BE2C (cell line): ENCODE measurements around the gene UNC13C.

Source experiments
- DNase-seq: peaks from one replicate; pipeline ENCODE4 v3.0.0-alpha.2; 2020
- H3K27me3 ChIP-seq: fragments of 250-450 bp; sonication (Bioruptor Pico); 2 replicates; pipeline ENCODE4 v1.5.1; 2020; ENCODE audit warnings: mild to moderate bottlenecking
- H3K36me3 ChIP-seq: fragments of 250-450 bp; sonication (Bioruptor Pico); 2 replicates; pipeline ENCODE4 v1.5.1; 2020; ENCODE audit warnings: mild to moderate bottlenecking
- H3K4me1 ChIP-seq: fragments of 250-450 bp; sonication (Bioruptor Pico); 2 replicates; pipeline ENCODE4 v1.5.1; 2020
- H3K4me3 ChIP-seq: 2 replicates; pipeline ENCODE4 v1.5.1; 2011; ENCODE audit warnings: low read depth, low read length
- H3K9me3 ChIP-seq: fragments of 250-450 bp; sonication (Bioruptor Pico); 2 replicates; pipeline ENCODE4 v1.5.1; 2020
- CTCF ChIP-seq: IDR thresholded peaks from 2 replicates; pipeline ENCODE4 v1.5.1; 2012; ENCODE audit warnings: mild to moderate bottlenecking, low read depth, low read length

UNC13C gene

GRCh38 chr15:54088837-54089236, 110.6 kb downstream of the UNC13C start:
- Histone ChIP-seq H3K4me3 (no peak overlapping the region), H3K36me3 (no peaks in the 10 kb centered on the region), H3K9me3 (no peaks in the 10 kb centered on the region), H3K4me1 (no peaks in the 10 kb centered on the region), H3K27me3 (no peaks in the 10 kb centered on the region)
- no peak for TF ChIP-seq CTCF
- DNase-seq, result no peak

- TF ChIP-seq CTCF, result no peak
- Histone ChIP-seq H3K4me1 (no peaks in the 10 kb centered on the region), H3K4me3 (no peak overlapping the region), H3K27me3 (no peaks in the 10 kb centered on the region), H3K36me3 (no peaks in the 10 kb centered on the region), H3K9me3 (no peaks in the 10 kb centered on the region)
- no peak for DNase-seq
Measured at GRCh38 chr15:54089776-54090175, 111.5 kb downstream of the UNC13C start.

- no peak for DNase-seq
- no peaks in the 10 kb centered on the region for H3K9me3 ChIP-seq
- TF ChIP-seq CTCF, result no peak
- no peaks in the 10 kb centered on the region for H3K27me3 ChIP-seq
- H3K36me3 ChIP-seq, result no peaks in the 10 kb centered on the region
- H3K4me3 ChIP-seq, result no peak overlapping the region
- H3K4me1 ChIP-seq, result no peaks in the 10 kb centered on the region
Measured at GRCh38 chr15:54091651-54092050, 113.4 kb downstream of the UNC13C start.

GRCh38 chr15:54094661-54095060, 116.4 kb downstream of the UNC13C start:
- no peak for DNase-seq
- H3K27me3 ChIP-seq, result no peaks in the 10 kb centered on the region
- H3K4me1 ChIP-seq, result no peaks in the 10 kb centered on the region
- H3K9me3 ChIP-seq, result no peaks in the 10 kb centered on the region
- no peak overlapping the region for H3K4me3 ChIP-seq
- no peaks in the 10 kb centered on the region for H3K36me3 ChIP-seq
- no peak for TF ChIP-seq CTCF

GRCh38 chr15:54097019-54097418, 118.8 kb downstream of the UNC13C start:
- Histone ChIP-seq H3K4me1 (no peaks in the 10 kb centered on the region), H3K27me3 (no peaks in the 10 kb centered on the region), H3K9me3 (no peaks in the 10 kb centered on the region), H3K4me3 (no peak overlapping the region), H3K36me3 (no peaks in the 10 kb centered on the region)
- DNase-seq, result no peak
- no peak for TF ChIP-seq CTCF

- Histone ChIP-seq H3K36me3 (no peaks in the 10 kb centered on the region), H3K4me1 (no peaks in the 10 kb centered on the region), H3K9me3 (no peaks in the 10 kb centered on the region), H3K4me3 (no peak overlapping the region), H3K27me3 (no peaks in the 10 kb centered on the region)
- no peak for DNase-seq
- no peak for TF ChIP-seq CTCF
Measured at GRCh38 chr15:54099010-54099409, 120.8 kb downstream of the UNC13C start.
